GM19324 (cell line): ENCODE measurements around the gene ERBIN.
A peak's percentile ranks its signal among the peaks of the same experiment; 100 is the strongest.
"Not testable (repeated sequence)": the region's sequence is repeated elsewhere in the genome, so short reads cannot be mapped to it uniquely, and the experiment has no call there.

Experiments used
- ATAC-seq: cut with Tn5 transposase; IDR thresholded peaks from one replicate; pipeline ENCODE4 v1.9.1; 2021; ENCODE audit warnings: mild to moderate bottlenecking, moderate library complexity; ENCODE audit not compliant: unreplicated experiment, low FRiP score

Gene ERBIN

DNA sequence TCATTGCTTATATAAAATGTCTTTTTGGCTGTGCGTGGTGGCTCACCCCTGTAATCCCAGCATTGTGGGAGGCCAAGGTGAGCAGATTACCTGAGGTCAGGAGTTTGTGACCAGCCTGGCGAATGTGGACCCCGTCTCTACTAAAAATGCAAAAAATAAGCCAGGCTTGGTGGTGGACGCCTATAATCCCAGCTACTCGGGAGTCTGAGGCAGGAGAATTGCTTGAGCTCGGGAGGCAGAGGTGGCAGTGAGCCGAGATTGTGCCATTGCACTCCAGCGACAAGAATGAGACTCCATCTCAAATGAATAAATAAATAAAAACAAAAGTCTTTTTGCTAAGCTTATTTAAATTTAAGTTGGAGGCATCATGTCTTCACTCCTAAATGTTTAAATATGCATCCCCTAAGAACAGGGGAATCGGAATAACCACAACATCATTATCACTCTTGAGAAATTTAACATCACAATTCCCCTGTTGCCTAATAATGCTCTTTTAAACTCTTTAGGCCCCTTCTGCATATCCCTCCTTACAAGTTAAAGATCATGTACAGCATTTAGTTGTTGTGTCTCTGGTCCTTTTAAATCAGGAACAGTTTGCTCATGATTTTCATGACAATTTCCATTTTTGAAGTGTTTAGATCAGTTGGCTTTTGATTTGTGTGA lies 72.8 kb downstream of the ERBIN start:
- ATAC-seq: no peak

DNA sequence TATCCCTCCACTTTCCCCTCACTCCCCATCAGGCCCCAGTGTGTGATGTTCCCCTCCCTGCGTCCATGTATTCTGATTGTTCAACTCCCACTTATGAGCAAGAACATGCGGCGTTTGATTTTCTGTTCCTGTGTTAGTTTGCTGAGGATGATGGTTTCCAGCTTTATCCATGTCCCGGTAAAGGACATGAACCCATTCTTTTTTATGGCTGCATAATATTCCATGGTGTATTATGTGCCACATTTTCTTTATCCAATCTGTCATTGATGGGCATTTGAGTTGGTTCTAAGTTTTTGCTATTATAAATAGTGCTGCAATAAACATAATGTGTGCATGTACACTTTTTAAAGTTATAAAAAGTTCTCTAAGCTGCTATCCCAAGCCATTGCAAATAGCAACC lies 75.6 kb downstream of the ERBIN start:
- ATAC-seq: no peak

DNA sequence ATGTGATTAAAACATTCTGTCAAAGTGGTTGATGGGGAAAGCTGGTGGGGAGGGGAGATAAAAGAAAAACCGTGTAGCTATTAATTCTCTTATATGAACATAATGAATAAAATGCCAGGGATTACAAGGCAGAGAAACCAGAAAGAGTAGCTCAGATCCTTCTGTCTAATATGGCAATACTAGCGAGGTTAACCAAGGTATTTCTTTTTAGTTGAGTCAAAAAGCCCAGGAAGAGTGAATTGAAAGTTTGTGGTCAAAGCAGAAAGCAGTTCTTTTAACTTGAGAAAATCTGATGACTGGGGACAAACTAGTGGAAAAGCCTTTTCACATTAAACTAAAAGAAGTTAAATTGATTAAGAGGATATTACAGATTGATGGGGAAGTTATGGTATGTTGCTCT lies 76.0 kb downstream of the ERBIN start:
- ATAC-seq: no peak

DNA sequence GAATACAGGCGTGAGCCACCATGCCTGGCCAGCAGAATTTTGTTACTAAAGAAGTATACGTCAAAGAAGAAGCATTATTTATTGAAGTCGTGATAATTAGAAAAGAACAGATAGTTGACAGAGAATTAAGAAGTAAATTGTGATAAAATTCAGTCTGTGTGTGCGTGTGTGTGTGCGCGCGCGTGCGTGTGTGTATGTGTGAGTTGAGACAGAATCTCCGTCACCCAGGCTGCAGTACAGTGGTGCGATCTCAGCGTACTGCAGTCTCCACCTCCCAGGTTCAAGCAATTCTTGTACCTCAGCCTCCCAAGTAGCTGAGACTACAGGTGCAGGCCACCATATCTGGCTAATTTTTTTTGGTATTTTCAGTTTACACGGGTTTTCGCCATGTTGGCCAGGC lies 77.8 kb downstream of the ERBIN start:
- no peak for ATAC-seq

DNA sequence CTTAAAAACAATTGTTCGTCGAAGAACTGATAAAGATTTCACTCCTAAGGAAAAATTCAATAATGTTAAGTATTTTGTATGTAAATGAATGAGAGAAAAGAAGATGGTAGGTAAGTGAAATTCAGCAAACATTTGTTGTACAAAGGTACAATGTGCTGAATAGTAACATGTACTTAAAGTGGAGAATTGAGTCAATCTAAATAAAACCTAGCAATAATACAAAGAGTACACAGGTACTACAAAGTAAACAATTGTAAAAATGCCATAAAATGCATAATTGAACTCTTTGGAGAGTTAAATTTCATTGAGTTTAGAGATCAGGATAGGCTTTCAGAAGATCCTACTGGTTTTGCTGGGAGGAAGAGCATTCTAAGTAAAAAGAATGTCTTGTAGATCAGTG lies 82.9 kb downstream of the ERBIN start:
- ATAC-seq: no peak

DNA sequence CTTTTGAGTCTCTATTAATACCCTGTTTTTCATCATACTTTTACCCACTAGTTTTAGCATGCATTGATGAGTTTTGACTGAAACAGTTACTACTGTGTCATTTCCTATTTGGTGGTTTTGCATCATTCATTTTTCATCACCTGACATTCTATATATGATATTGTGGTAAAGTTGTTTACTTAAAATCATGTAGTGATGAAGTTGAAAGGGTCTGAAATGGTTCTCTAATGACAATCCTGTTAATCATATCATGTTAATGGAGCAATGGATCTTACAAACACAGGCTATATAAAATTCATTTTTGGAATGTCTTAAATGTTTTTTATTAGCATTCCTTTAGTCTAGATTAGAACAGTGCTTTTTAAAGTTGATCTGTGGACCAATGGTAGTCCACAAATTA lies 84.1 kb downstream of the ERBIN start:
- ATAC-seq: no peak

DNA sequence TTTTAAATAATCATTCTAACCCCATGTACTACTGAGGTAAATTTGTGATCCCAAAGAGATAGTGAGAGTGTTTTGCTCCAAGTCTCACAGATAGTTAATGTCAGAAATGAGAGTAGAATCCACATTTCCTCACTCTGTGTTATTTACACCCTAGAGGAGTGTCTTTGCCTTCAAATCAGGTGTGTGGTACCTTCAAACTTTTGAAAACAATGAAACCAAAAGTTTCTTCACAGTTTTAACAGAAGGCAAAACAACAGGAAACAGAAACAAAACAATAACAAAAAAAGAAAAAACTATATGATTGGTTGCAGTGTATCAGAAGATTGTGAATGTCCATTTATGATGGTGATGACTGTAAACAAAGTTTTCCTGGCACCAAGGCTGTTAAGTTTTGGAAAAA lies 85.9 kb downstream of the ERBIN start:
- ATAC-seq: peak; percentile 67

DNA sequence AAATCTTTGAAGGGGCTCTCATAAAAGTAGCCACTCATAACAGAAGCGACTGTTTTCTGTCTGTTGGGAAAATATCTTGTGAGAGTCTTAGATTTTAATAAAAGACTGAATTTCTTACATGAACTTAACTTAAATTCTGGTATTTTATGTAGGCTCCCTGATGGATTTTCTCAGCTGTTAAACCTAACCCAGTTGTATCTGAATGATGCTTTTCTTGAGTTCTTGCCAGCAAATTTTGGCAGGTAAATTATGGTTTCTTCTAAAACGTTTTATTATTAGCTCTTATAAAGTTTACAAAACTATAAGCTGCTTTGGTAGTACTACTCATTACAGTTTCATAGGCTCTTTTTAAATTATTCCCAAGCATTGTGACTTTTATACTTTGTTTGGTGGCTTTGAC lies 87.0 kb downstream of the ERBIN start:
- ATAC-seq: no peak

DNA sequence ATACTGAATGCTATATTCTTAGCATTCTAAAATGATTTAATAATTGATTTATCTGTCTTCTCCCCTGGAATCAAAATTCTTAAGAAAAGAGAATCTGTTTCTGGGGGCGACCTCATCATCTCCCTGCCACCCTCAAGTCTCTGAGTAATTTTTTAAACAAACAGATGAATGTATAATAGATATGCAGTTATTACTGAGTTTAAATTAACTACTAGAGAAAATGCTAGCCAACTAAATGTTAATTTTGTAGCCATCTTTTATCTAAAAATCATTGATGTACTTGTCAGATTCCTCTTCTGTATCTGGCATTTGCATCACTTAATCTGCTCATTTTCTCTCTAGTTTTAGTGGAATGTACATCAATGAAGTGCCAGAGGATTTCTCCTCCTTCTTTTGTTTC lies 87.5 kb downstream of the ERBIN start:
- no peak for ATAC-seq

DNA sequence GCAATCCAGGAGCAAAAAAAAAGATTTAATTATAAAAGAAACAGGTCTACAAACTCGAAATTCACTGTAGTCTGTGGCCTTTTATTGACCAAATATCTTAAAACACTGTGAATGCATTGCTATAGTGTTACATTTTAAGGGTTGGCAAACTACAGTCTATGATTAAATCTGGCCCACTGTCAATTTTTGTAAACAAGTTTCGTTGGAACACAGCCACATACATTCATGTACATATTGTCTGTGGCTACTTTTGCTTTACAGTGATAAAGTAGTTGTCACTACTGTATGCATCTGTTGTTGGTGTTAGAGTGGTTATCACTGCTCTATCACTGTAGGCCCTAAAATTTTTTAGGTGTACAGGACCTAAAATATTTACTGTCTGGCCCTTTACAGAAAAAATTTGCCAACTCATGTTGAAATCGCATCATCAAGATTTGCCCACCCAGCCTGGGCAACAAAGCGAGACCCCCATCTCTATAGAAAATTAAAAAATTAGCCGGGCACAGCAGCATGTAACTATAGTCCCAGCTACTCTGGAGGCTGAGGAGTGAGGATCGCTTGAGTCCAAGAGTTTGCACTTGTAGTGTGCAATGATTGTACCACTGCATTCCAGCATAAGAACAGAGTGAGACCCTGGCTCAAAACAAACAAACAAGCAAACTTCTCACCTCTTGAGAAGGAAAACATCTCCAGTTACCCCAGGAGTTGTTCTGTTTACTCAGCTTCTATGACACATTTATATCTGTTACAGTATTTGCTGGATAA lies 89.0 kb downstream of the ERBIN start:
- ATAC-seq: no peak

DNA sequence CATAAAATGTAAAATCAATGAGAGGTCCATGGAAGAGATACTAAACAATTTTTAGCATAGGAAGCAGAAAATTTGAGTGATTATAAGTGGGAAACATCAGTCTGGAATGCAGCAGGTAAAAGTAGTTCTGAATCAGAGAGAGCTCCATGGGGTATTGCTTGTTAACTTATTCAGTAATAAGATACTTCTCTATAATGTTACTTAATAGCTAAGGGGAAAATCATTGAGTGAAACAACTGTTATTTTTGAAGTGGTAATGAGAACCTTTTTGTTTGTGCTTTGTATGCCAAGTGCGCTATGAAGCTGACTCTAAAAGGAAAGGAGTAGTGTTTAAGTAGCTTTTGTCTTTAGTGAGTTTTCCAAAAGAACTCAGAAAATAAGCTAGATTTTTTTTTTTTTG lies 95.2 kb downstream of the ERBIN start:
- no peak for ATAC-seq

DNA sequence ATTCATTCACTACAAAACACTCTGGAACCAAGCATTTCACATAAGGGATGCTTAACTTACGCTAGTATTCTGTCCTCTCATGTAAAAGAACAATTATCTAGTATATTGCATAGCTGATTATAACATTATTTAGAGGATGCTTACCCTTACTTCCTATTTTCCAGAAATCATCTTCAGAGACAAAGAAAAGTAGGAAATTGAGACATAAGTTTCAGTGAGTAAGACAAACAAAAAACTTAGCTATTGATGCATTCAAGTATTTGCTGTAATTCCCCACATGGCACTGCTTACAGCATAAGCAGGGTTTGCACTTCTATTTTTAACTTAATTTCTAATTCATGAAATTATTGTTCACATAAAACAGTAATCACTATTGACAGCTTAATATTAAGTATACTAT lies 112.9 kb downstream of the ERBIN start:
- ATAC-seq: no peak

DNA sequence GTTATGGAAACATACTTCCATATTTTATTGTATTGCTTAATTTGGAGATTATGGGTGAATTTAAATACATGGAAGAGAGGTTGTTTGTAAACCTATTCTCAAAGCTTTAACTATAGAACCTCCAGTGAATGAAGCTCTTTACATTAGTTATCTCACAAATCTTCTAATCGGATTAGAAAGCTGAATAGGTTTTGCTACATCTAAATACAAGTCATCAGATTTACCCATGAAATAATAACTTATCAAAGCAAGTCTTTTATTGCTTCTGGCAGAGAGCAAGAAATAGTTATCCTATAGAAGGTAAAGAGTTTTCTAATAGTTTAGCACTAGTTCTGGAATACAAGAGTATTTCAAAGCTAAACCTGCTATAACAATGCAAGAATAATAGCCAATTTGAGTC lies 113.3 kb downstream of the ERBIN start:
- no peak for ATAC-seq

DNA sequence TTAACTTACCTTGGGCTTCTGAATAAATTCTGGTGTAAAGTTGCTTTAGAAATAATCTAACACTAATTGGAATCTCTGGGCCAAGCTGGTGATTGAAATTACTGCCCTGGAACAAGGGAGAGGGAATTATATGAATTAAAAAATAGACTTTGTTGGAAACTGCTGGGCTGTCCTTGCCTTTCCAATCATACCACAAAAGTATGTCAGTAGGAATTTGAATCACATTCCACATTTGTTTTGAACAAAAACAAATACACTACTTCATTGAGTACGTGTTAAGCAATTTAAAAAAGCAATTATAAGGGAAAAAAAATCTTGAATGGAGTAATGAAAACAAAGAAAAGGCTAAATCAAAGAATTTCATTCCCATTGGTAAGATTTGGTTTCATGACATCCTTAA lies 115.3 kb downstream of the ERBIN start:
- no peak for ATAC-seq

DNA sequence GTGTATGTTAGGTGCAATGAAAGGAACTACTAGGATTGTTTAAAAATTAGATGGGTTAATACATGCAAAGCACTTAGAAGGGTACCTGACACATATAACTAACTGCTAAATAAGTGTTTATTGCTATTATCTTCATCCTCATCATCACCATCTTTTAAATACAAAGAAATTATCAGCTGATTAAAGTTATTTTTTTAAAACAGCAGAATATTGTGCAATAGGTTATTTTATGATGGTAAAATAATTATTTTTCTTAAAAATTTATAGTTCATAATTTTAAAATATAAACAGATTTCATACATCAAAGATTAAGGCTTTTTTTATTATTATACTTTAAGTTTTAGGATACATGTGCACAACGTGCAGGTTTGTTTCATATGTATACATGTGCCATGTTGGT lies 130.9 kb downstream of the ERBIN start:
- no peak for ATAC-seq

DNA sequence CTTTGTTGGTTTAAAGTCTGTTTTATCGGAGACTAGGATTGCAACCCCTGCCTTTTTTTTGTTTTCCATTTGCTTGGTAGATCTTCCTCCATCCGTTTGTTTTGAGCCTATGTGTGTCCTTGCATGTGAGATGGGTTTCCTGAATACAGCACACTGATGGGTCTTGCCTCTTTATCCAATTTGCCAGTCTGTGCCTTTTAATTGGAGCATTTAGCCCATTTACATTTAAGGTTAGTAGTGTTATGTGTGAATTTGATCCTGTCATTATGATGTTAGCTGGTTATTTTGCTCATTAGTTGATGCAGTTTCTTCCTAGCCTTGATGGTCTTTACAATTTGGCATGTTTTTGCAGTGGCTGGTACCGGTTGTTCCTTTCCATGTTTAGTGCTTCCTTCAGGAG lies 134.9 kb downstream of the ERBIN start:
- not testable (repeated sequence) for ATAC-seq

DNA sequence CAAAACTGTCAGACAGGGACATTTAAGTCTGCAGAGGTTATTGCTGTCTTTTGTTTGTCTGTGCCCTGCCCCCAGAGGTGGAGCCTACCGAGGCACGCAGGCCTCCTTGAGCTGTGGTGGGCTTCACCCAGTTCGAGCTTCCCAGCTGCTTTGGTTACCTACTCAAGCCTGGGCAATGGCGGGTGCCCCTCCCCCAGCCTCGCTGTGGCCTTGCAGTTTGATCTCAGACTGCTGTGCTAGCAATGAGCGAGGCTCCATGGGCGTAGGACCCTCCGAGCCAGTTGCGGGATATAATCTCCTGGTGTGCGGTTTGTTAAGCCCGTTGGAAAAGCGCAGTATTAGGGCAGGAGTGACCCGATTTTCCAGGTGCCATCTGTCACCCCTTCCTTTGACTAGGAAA lies 136.7 kb downstream of the ERBIN start:
- not testable (repeated sequence) for ATAC-seq

DNA sequence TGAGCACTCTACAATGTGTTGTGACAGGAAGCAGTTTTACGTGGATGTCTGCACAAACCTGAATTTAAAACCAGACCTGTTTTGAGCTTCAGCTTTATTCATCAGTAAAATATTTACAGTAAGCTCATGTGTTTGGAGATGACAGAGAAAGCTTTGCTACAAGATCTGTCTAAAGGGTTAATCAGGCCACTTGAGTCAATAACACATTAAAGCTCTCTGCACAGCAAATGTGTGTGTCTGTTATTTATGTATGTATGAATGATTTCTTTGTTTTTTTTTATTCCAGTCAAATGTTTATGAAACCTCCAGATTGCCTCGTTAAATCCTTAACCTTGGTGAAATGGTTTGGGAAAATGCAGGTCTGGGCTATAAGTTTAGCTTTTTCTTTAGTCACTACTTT lies 140.5 kb downstream of the ERBIN start:
- ATAC-seq: no peak

DNA sequence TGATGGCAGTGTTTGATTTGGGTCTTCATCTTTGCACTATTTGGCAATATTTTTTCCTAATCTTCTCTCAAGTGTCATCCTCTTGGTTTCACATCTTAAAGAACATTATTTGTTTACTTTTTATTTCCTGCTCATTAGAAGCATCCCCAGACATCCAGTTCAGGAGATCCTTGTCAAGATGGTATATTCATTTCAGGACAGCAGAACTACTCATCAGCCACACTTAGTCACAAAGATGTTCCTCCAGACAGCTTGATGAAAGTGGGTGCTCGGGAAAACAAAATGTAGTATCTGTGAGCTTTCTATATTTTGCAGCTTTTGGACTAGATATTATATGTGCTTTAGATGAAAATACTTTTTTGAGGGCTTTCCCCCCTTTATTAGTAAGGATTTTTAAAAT lies 145.7 kb downstream of the ERBIN start:
- no peak for ATAC-seq

DNA sequence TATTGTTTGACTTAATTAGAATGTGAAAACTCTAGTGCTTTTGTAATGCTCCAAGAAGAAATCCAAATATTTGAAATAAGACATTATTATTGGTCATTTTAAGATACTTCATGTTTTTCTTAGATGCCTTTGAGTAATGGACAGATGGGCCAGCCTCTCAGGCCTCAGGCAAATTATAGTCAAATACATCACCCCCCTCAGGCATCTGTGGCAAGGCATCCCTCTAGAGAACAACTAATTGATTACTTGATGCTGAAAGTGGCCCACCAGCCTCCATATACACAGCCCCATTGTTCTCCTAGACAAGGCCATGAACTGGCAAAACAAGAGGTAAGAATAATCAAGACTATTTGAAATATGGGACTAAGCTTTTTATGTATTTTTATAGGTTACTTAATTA lies 148.5 kb downstream of the ERBIN start:
- no peak for ATAC-seq

DNA sequence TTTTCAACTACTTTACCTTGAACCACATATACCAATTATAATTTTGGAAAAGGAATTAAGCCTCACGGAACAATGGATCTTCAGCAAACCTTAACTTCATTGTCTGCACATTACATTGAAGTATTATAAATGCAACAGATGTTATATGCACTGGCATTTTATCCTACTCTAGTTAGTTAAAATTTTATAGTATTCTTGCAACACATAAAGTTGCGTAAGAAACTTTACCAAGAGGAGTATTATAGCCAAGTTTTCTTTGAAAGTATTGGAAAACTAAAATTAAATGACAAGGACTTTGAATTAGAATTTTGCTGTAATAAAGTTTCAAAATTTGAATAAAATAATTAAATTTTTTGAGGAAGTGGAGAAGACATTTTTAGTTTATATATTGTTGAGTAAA lies 154.3 kb downstream of the ERBIN start:
- no peak for ATAC-seq

DNA sequence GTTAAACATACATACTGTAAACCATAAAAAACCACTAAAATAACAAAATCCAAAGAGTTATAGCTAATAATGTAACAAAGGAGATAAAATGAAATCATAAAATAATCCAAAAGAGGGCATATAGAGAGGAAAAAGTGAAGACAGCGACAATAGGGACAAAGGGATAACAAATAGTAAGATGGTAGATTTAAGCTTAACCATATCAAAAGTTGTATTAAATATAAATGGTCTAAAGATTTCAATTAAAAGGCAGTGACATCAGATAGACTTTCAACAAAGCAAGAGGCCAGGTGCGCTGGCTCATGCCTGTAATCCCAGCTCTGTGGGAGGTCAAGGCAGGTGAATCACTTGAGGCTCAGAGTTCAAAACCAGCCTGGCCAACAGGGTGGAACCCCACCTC lies 163.0 kb downstream of the ERBIN start:
- ATAC-seq: no peak
